NT2/D1 (cell line): Measurements from ENCODE around the gene NSD1.

Source experiments
- SUZ12 ChIP-seq: IDR thresholded peaks from 2 replicates; pipeline ENCODE4 v1.6.1; 2011; ENCODE audit not compliant: insufficient read length, insufficient read depth; ENCODE audit errors: extremely low read depth
- YY1 ChIP-seq: IDR thresholded peaks from 2 replicates; pipeline ENCODE4 v1.6.1; 2011; ENCODE audit not compliant: insufficient read length, insufficient read depth
- ZNF274 ChIP-seq: IDR thresholded peaks from 2 replicates; pipeline ENCODE4 v1.6.1; 2011; ENCODE audit warnings: mild to moderate bottlenecking, low read depth, low read length

DNA sequence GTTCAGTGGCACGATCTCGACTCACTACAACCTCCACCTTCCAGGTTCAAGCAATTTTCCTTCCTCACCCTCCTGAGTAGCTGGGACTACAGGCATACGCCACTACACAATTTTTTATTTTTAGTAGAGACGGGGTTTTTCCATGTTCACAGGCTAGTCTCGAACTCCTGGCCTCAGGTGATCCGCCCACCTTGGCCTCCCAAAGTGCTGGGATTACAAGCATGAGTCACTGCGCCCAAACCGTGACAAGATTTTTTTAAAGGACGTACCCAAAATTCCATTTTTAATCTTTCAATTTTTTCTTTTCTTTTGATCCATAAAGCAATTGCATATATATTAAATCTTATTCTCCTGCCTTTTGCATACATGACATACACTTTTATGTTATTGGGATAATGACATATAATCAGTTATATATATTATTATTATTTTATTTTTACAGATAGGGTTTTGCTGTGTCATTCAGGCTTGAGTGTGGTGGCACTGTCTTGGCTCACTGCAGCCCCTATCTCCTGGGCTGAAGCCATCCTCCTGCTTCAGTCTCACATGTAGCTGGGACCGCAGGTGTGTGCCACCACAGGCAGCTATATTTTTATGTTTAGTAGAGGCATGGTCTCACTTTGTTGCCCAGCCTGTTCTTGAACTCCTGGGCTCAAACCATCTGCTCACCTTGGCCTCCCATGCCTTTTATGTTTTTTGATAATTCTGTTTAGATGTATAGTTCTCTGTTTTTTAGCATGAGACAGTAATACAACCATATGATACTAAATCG is 98.1 kb downstream of the NSD1 start:
- TF ChIP-seq ZNF274 (no peak), SUZ12 (no peak), YY1 (no peak)
